Liver (tissue), 3 donors: ENCODE measurements around the gene UBAP2.

Experiments
- RAD21 ChIP-seq, 2 donors: IDR thresholded peaks; 2 replicates each; pipeline ENCODE4 v1.6.1; 2016; ENCODE audit warnings: antibody characterized with exemption in 2 of 2, mild to moderate bottlenecking in 2 of 2
- RXRA ChIP-seq, 2 donors: IDR thresholded peaks; 2 replicates each; pipeline ENCODE4 v1.6.1; 2017 to 2018; ENCODE audit warnings: antibody characterized with exemption in 2 of 2, mild to moderate bottlenecking in 1 of 2
- TAF1 ChIP-seq: conservative IDR thresholded peaks from 2 replicates; pipeline ENCODE4 v1.6.1; 2016; ENCODE audit warnings: antibody characterized with exemption, mild to moderate bottlenecking
- TF ChIP-seq, protein P1 (sequence below): fragments of 150-350 bp; IDR thresholded peaks from 2 replicates; pipeline ENCODE4 v1.5.1; 2017; ENCODE audit warnings: improper control_type of control experiment, low read depth, low read length; ENCODE audit not compliant: missing input control
- TF ChIP-seq, protein P2 (sequence below): IDR thresholded peaks from 2 replicates; pipeline ENCODE4 v1.6.1; 2016; ENCODE audit warnings: antibody characterized with exemption
- donor health status: healthy.
- donor health status: healthy.

DNA sequence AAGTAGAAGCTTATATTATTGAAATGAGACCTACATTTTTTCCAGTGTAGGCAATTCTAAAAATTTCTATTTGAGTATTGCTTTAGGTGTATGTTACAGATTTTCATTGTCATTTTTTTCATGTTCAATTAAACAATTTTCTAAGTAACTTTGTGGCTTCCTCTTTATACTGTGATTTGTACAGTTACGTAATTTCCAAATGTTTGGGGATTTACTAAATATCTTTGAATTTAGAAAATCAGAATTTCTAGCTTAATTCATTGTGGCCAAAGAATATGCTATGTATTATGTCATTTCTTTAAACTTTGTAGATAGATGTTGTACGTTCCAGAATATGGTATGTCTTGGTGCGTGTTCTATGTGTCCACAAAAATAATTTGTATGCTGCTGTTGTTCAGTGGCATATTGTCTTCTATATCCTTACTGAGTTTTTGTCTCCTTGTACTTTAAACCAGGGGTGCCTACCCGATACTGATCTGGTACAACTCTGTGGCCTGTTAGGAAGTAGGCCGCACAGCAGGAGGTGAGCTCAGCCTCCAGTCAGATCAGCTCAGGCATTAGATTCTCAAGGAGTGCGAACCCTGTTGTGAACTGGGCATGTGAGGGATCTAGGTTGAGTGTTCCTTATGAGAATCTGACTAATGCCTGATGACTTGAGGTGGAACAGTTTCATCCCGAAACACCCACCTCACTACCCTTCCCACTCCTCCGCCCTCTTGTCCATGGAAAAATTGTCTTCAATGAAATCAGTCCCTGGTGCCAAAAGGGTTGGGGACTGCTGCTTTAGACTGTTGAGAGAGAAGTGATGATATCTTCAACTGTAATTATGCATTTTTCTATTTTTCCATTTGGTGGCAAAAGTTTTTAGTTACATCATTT is 168.2 kb downstream of the UBAP2 start:
- TF ChIP-seq RAD21 (IDR thresholded peaks at IDR 0.05) (no peak), TAF1 (no peak), RXRA (IDR thresholded peaks at IDR 0.05) (no peak)
- TF ChIP-seq, protein P1, sequence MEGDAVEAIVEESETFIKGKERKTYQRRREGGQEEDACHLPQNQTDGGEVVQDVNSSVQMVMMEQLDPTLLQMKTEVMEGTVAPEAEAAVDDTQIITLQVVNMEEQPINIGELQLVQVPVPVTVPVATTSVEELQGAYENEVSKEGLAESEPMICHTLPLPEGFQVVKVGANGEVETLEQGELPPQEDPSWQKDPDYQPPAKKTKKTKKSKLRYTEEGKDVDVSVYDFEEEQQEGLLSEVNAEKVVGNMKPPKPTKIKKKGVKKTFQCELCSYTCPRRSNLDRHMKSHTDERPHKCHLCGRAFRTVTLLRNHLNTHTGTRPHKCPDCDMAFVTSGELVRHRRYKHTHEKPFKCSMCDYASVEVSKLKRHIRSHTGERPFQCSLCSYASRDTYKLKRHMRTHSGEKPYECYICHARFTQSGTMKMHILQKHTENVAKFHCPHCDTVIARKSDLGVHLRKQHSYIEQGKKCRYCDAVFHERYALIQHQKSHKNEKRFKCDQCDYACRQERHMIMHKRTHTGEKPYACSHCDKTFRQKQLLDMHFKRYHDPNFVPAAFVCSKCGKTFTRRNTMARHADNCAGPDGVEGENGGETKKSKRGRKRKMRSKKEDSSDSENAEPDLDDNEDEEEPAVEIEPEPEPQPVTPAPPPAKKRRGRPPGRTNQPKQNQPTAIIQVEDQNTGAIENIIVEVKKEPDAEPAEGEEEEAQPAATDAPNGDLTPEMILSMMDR, result no peak
- TF ChIP-seq, protein P2, sequence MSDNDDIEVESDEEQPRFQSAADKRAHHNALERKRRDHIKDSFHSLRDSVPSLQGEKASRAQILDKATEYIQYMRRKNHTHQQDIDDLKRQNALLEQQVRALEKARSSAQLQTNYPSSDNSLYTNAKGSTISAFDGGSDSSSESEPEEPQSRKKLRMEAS, result no peak
